Spleen (tissue), 11 donors: ENCODE results near the gene HIVEP3. TPM values are rescaled to one million over a fixed set of nuclear protein-coding genes. Genes with fewer than 3 reads are reported as not detected.

Experiments
- DNase-seq: peaks from one replicate; pipeline ENCODE4 v3.0.0-alpha.2; 2020
- H3K27ac ChIP-seq, 8 donors: fragments of 200-600 bp; sonication (generic) in 7 of 8; 1 replicate in 4 of 8; 2 replicates in 4 of 8; pipeline versions ENCODE4 v1.5.0 to v1.8.0; 2016 to 2021; ENCODE audit warnings: inconsistent platforms in 4 of 8, mild to moderate bottlenecking in 4 of 8, moderate library complexity in 1 of 8
- H3K27me3 ChIP-seq, 7 donors: fragments of 200-600 bp; sonication (generic) in 6 of 7; replicated peaks in 1 of 7; 1 replicate in 4 of 7; 2 replicates in 3 of 7; pipeline versions ENCODE4 v1.5.0 to v1.8.0; 2016 to 2021; ENCODE audit warnings: inconsistent platforms in 3 of 7, mild to moderate bottlenecking in 1 of 7
- H3K36me3 ChIP-seq, 6 donors: fragments of 200-600 bp; sonication (generic) in 5 of 6; 1 replicate in 4 of 6; 2 replicates in 2 of 6; pipeline versions ENCODE4 v1.5.0 to v1.8.0; 2016 to 2021; ENCODE audit warnings: inconsistent platforms in 2 of 6
- H3K4me1 ChIP-seq, 6 donors: fragments of 200-600 bp; sonication (generic) in 5 of 6; 1 replicate in 3 of 6; 2 replicates in 3 of 6; pipeline versions ENCODE4 v1.5.0 to v1.8.0; 2016 to 2021; ENCODE audit warnings: inconsistent platforms in 3 of 6
- H3K4me3 ChIP-seq, 8 donors: fragments of 200-600 bp; sonication (generic) in 7 of 8; 1 replicate in 4 of 8; 2 replicates in 4 of 8; pipeline versions ENCODE4 v1.5.0 to v1.8.0; 2016 to 2021; ENCODE audit warnings: inconsistent platforms in 4 of 8, mild to moderate bottlenecking in 4 of 8, moderate library complexity in 2 of 8
- H3K9me3 ChIP-seq, 8 donors: fragments of 200-600 bp; sonication (generic) in 7 of 8; 1 replicate in 4 of 8; 2 replicates in 4 of 8; pipeline versions ENCODE4 v1.5.0 to v1.8.0; 2016 to 2021; ENCODE audit warnings: inconsistent platforms in 4 of 8
- POLR2A ChIP-seq, 3 donors: fragments of 450-650 bp; IDR thresholded peaks; one replicate each; pipeline ENCODE4 v1.5.1; 2017; ENCODE audit warnings: antibody characterized with exemption in 3 of 3, mild to moderate bottlenecking in 1 of 3
- POLR2AphosphoS5 ChIP-seq, 3 donors: sonication (generic); formaldehyde crosslinking; IDR thresholded peaks; one replicate each; pipeline ENCODE4 v1.5.1; 2017; ENCODE audit warnings: antibody characterized with exemption in 3 of 3
- WGBS, 5 donors: extraction: QIAGEN DNeasy Blood & Tissue Kit in 3 of 5; methylation state at CpG; one replicate each; pipeline versions ENCODE4 v1.1.5 to v1.1.7; 2013 to 2018; 5-methylcytosine and 5-hydroxymethylcytosine counted together
- intact Hi-C: fragments of 100-400 bp; cut with DNase I; formaldehyde crosslinking; loops from one replicate; pipeline ENCODE4 v1.15.0; 2023; ENCODE audit warnings: low total_unique reads
- polyA plus RNA-seq, 3 donors: library from polyadenylated mRNA; stranded (reverse); fragments of 200-250 nt; gene quantifications; one replicate each; pipeline ENCODE4 v1.2.1, GENCODE V29; 2013
- total RNA-seq, 7 donors: library from RNA; depleted of rRNA in 3 of 7; stranded (reverse); fragments of >200 nt in 3 of 7; fragmentation: NEBNext Ultra II Directional in 4 of 7; extraction: Animal tissue kit (Norgen Biotek cat#: 25700) in 4 of 7; gene quantifications; one replicate each; pipeline versions ENCODE4 v1.1.0 to v1.2.1, GENCODE V29; 2016 to 2021
- TF ChIP-seq, protein P1 (sequence below), 11 experiments: fragments of 200-600 bp in 7 of 11; fragments of 450-650 bp in 4 of 11; sonication (generic) in 4 of 11; IDR thresholded peaks in 8 of 11; conservative IDR thresholded peaks in 3 of 11; 1 replicate in 7 of 11; 2 replicates in 4 of 11; pipeline versions ENCODE4 v1.4.0 to v1.8.0; 2016 to 2021; ENCODE audit warnings: antibody characterized with exemption in 11 of 11, inconsistent platforms in 4 of 11, mild to moderate bottlenecking in 1 of 11
- donor health status: healthy with polysubstance abuse.
- donor health status: DM: no; HTN: no; CAD: no; lungs with moderate emphysema.
- donor health status: DM: no; HTN: no; CAD: no.
- donor health status: Bipolar disorder and iron deficiency.
- donor health status: healthy.
- donor health status: DM: no; HTN: no; CAD: no.
- donor health status: DM: yes; HTN: yes; CAD: no.

The HIVEP3 gene
- total and polyA plus RNA-seq, 10 donors = 2.4 to 21.2 (median 8.2) TPM

DNA sequence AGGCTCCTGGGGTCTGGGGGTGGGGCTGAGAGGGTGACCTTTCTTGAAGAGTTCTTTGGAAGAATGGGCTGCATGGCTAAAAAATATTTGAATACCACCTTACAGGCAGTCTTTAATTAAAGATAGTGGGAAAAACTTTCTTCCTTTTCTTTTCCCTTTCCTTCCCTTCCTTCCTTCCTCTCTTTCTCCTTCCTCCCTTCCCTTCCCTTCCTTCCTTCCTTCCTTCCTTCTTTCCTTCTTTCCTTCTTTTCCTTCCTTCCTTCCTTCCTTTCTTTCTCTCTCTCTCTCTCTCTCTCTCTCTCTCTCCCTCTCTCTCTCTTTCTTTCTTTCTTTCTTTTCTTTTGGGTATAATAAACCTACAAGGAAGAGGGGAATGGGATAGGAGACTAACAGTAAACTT, 356.4 kb downstream of the HIVEP3 start:
- intact Hi-C loops = no loop called here
- no peak for DNase-seq

DNA sequence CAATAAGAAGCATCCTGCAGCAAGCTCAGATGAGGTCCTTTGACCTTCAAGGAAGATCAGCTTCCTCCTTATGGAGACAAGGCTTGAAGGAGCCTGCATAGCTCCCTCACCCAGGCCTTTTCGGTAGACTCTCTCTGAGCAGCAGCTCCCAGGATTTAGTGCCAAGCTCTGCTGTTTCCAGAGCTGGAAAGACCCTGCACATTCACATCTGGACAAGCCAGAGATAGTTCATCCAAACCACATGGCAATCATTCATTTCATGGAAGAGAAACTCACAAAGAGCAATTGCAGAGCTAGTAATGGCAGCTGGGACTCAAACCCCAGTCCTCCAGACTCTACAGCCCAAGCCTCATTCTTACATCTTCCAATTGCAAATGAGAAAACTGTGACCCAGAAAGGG, 357.8 kb downstream of the HIVEP3 start:
- intact Hi-C loops = no loop called here
- TF ChIP-seq, protein P1, sequence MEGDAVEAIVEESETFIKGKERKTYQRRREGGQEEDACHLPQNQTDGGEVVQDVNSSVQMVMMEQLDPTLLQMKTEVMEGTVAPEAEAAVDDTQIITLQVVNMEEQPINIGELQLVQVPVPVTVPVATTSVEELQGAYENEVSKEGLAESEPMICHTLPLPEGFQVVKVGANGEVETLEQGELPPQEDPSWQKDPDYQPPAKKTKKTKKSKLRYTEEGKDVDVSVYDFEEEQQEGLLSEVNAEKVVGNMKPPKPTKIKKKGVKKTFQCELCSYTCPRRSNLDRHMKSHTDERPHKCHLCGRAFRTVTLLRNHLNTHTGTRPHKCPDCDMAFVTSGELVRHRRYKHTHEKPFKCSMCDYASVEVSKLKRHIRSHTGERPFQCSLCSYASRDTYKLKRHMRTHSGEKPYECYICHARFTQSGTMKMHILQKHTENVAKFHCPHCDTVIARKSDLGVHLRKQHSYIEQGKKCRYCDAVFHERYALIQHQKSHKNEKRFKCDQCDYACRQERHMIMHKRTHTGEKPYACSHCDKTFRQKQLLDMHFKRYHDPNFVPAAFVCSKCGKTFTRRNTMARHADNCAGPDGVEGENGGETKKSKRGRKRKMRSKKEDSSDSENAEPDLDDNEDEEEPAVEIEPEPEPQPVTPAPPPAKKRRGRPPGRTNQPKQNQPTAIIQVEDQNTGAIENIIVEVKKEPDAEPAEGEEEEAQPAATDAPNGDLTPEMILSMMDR (IDR thresholded peaks at IDR 0.05 in 8 of 11, conservative IDR thresholded peaks at IDR 0.05 in 3 of 11) = no peak
- TF ChIP-seq POLR2A (IDR thresholded peaks at IDR 0.05) = no peak
- no peak for TF ChIP-seq POLR2AphosphoS5 (IDR thresholded peaks at IDR 0.05)
- Histone ChIP-seq H3K27ac (no peak overlapping the region), H3K4me3 (no peak overlapping the region), H3K9me3 (no peaks in the 10 kb centered on the region), H3K36me3 (peaks cover 0 to 9% (median under 1%) of the 10 kb centered on the region in 6 donors), H3K27me3 (no peaks in the 10 kb centered on the region), H3K4me1 (no peaks in the 10 kb centered on the region)
- no peak for DNase-seq
- 90 to 100% (median 100%) methylated on average over 1 of the region's 1 CpG; no CpG with 5 or more reads in 1 of the 5 donors for WGBS, 5 donors

More for the DNA sequence above, 356.4 kb downstream of the HIVEP3 start:
- Histone ChIP-seq H3K36me3 (peaks cover 0 to 17% (median 3%) of the 10 kb centered on the region in 6 donors), H3K27me3 (no peaks in the 10 kb centered on the region), H3K27ac (no peak overlapping the region), H3K4me3 (no peak overlapping the region), H3K4me1 (no peaks in the 10 kb centered on the region), H3K9me3 (no peaks in the 10 kb centered on the region)
- no peak for TF ChIP-seq POLR2AphosphoS5 (IDR thresholded peaks at IDR 0.05)
- TF ChIP-seq, protein P1 (IDR thresholded peaks at IDR 0.05 in 8 of 11, conservative IDR thresholded peaks at IDR 0.05 in 3 of 11) = no peak
- TF ChIP-seq POLR2A (IDR thresholded peaks at IDR 0.05) = no peak

DNA sequence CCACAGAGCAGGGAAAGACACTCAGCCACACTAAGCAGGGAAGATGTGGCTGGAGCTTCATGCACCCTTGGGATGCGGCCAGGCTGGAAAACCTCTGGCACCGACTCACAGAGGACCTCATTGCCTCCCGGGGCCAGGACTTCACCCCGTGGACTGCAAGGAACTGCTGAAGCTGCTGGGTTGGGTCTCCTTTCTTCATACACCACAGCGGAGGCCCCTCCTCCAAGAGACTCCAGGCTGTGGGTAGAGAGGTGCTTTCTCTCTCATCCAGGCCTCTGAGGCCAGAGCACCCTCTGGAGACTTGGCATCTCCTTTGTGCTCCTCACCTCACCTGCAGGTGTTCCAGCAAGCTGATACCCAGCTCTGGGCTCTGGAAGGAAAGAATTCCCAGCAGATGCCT, 358.2 kb downstream of the HIVEP3 start:
- Histone ChIP-seq H3K27ac (no peak overlapping the region), H3K4me1 (no peaks in the 10 kb centered on the region), H3K27me3 (no peaks in the 10 kb centered on the region), H3K4me3 (no peak overlapping the region), H3K9me3 (no peaks in the 10 kb centered on the region), H3K36me3 (peaks cover 0 to 9% (median 0%) of the 10 kb centered on the region in 6 donors)
- 90 to 96% (median 91%) methylated on average over 2 to 5 of the region's 5 CpGs for WGBS, 5 donors
- no peak for TF ChIP-seq POLR2AphosphoS5 (IDR thresholded peaks at IDR 0.05)
- TF ChIP-seq, protein P1 (IDR thresholded peaks at IDR 0.05 in 8 of 11, conservative IDR thresholded peaks at IDR 0.05 in 3 of 11) = no peak
- no peak for TF ChIP-seq POLR2A (IDR thresholded peaks at IDR 0.05)
- intact Hi-C loops = no loop called here
- no peak for DNase-seq

DNA sequence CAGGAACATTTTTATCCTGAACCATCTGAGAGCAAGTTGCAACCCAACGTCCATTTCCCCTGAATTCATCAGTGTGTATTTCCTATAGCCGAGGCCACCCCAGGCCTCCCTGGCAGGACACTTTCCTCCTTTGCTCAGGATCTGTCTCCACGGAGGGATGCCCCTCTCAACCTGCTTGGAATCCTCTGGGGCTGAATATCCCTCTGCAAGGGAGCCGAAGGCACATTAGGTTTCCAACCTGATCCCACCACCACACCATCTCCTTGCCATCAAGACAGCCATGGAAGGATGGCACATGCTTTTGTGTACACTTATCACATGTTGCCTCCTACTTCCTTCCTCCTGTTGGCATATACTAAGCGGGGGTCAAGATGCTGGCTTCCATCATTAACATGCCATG, 359.4 kb downstream of the HIVEP3 start:
- H3K4me1 ChIP-seq = no peaks in the 10 kb centered on the region
- TF ChIP-seq, protein P1 (IDR thresholded peaks at IDR 0.05 in 8 of 11, conservative IDR thresholded peaks at IDR 0.05 in 3 of 11) = no peak
- no peak for TF ChIP-seq POLR2AphosphoS5 (IDR thresholded peaks at IDR 0.05)
- TF ChIP-seq POLR2A (IDR thresholded peaks at IDR 0.05) = no peak
- no peaks in the 10 kb centered on the region for H3K9me3 ChIP-seq
- DNase-seq = no peak
- intact Hi-C loops = no loop called here
- H3K27ac ChIP-seq = no peak overlapping the region
- WGBS, 5 donors = 58 to 76% (median 68%) methylated on average over 5 of the region's 5 CpGs
- no peaks in the 10 kb centered on the region for H3K27me3 ChIP-seq
- no peak overlapping the region for H3K4me3 ChIP-seq
- H3K36me3 ChIP-seq = peaks cover 0 to 9% (median 0%) of the 10 kb centered on the region in 6 donors
